ENCODE data around the gene LGSN.
"Not testable (repeated sequence)": the region's sequence is repeated elsewhere in the genome, so short reads cannot be mapped to it uniquely, and the experiment has no call there.

The LGSN gene, protein sequence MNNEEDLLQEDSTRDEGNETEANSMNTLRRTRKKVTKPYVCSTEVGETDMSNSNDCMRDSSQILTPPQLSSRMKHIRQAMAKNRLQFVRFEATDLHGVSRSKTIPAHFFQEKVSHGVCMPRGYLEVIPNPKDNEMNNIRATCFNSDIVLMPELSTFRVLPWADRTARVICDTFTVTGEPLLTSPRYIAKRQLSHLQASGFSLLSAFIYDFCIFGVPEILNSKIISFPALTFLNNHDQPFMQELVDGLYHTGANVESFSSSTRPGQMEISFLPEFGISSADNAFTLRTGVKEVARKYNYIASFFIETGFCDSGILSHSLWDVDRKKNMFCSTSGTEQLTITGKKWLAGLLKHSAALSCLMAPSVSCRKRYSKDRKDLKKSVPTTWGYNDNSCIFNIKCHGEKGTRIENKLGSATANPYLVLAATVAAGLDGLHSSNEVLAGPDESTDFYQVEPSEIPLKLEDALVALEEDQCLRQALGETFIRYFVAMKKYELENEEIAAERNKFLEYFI

DNA sequence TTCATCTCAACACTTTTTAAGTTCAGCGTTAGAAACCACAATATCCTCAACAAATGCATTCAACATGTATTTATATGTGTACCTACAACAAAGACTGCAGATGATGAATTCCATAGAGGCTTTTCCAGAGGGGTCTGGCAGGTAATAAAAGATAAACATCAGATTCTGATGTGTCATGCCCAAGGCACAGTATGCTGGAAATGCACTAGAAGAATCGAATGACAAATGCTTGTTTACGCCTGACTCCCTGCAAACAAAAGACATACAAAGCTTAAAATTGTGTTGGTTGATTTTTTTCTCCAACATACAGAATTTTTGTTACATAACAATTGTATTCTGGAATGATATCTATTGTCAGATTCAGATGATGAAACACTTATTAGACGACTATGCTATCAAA, at the start of gene LGSN:
Gene LGSN (minus strand): TSS at position 45 of the 400 bp plus-strand sequence. CDS start 40 bp downstream, at position 5.
- DNase-seq, result no peak

DNA sequence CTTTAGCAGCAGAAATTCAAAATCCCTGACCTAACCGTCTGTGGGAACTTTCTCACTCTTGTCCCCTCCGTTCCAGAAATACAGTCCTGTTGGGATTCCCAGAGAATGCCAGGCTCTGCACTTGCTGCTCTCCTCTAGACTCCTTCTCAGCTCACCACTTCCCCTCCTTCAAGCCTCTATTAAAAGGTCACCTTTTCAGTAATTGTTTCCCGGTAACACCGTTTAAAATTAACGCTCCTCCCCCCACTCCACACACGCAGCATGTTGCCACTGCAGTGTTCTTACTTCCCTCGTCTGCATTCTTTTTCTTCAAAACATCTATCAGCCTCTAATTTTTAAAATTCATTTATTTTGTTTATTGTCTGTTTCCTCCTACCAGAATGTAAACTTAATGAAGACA, 48.6 kb upstream of the LGSN start:
- DNase-seq, result no peak

DNA sequence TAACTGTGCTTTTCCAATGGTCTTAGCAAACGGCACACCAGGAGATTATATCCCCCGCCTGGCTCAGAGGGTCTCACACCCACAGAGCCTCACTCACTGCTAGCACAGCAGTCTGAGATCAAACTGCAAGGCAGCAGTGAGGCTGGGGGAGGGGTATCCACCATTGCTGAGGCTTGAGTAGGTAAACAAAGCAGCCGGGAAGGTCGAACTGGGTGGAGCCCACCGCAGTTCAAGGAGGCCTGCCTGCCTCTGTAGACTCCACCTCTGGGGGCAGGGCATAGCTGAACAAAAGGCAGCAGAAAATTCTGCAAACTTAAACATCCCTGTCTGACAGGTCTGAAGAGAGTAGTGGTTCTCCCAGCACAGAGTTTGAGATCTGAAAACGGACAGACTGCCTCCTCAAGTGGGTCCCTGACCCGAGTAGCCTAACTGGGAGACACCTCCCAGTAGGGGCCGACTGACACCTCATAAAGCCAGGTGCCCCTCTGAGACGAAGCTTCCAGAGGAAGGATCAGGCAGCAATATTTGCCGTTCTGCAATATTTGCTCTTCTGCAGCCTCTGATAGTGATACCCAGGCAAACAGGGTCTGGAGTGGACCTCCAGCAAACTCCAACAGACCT, 42.8 kb upstream of the LGSN start:
- not testable (repeated sequence) for DNase-seq

DNA sequence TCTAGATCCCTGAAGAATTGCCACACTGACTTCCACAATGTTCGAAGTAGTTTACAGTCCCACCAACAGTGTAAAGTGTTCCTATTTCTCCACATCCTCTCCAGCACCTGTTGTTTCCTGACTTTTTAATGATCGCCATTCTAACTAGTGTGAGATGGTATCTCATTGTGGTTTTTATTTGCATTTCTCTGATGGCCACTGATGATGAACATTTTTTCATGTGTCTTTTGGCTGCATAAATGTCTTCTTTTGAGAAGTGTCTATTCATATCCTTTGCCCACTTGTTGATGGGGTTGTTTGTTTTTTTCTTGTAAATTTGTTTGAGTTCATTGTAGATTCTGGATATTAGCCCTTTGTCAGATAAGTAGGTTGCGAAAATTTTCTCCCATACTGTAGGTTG, 37.6 kb upstream of the LGSN start:
- not testable (repeated sequence) for DNase-seq

- DNase-seq, result no peak
These were observed 35.8 kb upstream of the LGSN start for GRCh38 chr6:63355632-63356031.

GRCh38 chr6:63353286-63353630, 33.5 kb upstream of the LGSN start:
- no peak for DNase-seq

DNA sequence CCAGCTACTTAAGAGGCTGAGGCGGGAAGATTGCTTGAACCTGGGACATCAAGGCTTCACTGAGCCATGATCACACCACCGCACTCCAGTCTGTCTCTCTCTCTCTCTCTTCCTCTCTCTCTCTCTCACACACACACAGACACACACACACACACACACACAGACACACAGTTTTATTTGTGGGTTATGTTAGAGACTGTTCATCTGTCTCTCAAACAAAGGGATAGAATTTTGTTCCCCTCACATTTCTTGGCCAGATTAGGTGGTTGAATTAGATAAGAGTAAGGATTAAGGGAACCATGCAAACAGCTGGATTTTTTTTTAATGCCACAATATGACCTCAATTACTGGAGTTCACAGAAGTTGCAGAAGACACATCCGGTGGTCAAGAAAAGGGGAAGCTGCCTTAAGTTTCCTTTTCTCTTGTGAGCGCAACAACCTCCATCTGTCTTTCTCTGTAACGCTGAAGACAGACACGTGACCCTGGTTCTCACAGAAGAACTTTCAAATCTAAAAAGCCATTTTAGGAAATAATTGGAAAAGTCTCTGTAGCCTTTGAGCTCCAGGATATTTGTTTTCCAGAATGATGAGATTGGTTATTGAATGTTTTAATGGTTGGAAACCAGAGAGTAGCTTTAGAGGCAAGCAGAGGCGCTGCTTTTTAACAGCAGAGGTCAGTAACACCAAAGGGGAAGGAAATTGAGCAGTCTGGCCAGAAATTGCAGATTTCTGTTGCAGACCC, 32.9 kb upstream of the LGSN start:
- DNase-seq, result no peak

DNA sequence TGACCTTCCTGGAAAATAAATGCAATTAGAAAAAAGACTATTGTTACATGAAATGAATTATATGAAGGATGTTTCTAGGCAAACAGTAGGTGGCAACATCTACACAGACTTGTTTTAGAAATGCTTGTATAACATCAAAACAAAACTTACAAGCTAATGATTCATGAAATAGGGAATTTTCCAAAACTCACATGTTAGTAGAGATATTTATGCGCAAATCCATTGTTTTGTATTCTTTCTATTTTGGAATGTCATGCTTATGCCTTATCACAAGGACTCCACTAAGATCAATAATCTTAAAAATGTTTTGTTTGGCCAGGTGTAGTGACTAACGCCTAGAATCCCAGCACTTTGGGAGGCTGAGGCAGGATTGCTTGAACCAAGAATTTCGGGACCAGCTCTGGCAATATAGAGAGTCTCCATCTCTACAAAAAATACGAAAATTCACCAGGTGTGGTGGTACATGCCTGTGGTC, 32.3 kb upstream of the LGSN start:
- no peak for DNase-seq

GRCh38 chr6:63349401-63349800, 29.6 kb upstream of the LGSN start:
- no peak for DNase-seq

DNA sequence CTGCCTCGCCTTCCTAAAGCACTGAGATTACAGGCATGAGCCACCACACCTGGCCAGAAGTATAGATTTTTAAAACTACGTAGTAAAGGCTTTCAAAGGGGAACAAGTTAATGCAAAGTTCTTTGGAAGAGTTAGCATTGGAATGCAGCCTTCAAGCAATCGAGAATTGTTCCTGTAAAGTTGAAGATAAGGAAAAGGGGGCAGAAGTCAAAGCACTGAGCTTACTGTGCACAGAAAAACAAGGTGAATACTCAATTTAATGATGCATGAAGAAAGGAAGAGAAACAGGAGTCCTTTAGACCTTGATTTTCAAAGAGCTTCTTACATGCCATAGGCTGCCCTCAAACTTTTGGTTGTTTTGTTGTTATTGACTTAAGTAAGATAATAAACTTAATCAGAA, 29.1 kb upstream of the LGSN start:
- DNase-seq, result no peak

DNA sequence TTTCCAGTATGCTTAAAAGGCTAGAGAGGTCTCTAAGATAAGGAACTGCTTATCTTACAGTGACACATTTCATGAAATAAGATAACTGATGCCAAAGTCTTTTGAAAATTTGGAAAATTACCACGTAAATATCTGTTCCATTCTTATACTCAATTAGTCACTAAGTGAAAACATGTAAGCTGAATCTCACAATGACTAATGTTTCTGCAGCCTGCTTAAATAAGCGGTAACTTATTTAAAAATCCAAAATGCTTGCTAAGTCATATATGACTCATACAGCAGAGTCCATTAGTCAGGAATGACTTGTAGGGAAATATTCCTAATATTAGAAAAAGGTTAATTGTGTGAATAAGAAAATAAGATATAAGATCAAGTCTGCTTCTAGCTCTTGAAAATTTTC, 27.8 kb upstream of the LGSN start:
- DNase-seq, result no peak

GRCh38 chr6:63346217-63346835, 26.5 kb upstream of the LGSN start:
- no peak for DNase-seq

DNA sequence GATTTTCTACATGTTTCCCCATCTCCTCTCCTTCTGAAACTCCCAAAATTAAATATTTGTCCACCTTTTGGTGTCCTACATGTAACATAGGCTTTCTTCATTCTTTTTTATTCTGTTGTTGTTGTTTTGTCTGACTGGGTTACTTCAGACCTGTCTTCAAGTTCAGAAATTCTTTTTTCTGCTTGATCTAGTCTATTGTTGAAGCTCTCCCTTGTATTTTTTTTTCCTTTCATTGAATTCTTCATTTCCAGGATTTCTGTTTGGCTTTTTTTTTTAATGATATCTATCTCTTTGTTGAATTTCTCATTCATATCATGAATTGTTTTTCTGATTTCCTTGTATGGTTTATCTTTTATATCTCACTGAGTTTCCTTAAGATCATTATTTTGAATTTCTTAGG, 20.6 kb upstream of the LGSN start:
- no peak for DNase-seq

- not testable (repeated sequence) for DNase-seq
These were observed 14.9 kb upstream of the LGSN start for GRCh38 chr6:63334652-63335051.

- no peak for DNase-seq
These were observed 13.7 kb upstream of the LGSN start for GRCh38 chr6:63333440-63333839.

- DNase-seq, result not testable (repeated sequence)
These were observed 6.8 kb upstream of the LGSN start for GRCh38 chr6:63326630-63327029.

GRCh38 chr6:63322981-63323380, 3.2 kb upstream of the LGSN start:
- DNase-seq, result no peak

DNA sequence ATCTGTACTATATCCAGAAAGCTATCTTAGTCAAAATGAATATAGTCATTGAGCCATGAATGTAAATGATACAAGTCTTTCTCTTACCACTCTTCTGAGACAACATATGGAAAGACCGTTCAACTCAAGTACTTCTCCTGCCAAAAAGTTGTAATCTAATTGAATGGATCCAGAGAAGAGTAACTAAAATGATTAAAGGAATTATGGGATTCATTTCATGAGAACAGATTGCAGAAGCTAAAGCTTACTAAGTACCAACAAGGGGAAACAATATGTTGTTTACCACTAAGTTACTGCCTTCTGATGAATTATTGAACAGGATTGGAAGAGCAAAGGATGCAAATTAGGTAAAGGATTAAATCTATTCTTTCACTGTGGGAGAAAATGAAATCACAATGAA, 2.0 kb upstream of the LGSN start:
- no peak for DNase-seq

GRCh38 chr6:63317641-63318040, 2.1 kb downstream of the LGSN start:
- no peak for DNase-seq

- no peak for DNase-seq
These were observed 3.7 kb downstream of the LGSN start for GRCh38 chr6:63316113-63316512.

DNA sequence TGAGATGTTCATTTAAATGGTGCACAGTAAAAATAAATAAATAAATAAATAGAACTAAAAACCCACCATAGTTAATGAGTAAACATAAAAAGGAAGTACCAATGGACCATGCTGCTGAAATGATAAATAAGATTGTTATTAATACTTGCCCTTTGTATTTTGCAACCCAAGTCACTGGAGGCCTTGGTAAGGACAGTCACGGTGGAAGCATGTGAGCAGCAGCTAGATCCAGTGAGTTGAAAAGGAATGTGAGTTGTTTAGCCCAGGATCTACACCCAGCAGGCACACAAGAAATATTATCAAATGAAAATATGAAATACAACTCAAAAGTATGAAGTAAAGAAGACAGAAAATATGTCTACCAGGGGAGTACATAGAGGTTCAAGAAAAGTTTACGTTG, 6.7 kb downstream of the LGSN start:
- no peak for DNase-seq

GRCh38 chr6:63307581-63308246, 12.1 kb downstream of the LGSN start:
- DNase-seq, result no peak

DNA sequence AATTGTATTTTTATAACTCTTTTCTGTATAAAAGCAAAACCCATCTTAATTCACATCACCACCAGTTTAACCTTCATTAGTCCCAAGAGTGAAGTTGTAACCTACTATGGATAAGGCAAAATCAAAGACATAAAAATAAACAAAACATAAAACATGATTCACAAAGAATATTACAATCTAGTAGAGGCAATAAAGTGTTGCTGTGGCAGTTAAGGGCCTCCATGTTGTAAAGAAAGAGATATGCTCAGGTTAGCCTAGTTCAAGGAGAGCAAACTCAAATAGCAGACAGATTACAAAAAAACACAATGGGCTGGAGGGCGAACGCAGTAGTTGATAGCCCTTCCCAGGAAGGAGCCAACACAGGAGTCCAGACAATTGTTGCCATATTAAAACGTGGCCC, 13.4 kb downstream of the LGSN start:
- no peak for DNase-seq

All from NCI-H510A (cell line).